Mesothelial cell of epicardium (in vitro differentiated cells): Measurements from ENCODE around the gene ELP1. TPM values are rescaled to one million over a fixed set of nuclear protein-coding genes. Genes with fewer than 3 reads are reported as not detected.

Experiments used
- DNase-seq, 2 experiments: peaks; one replicate each; pipeline ENCODE4 v3.0.0; 2021; ENCODE audit warnings: low spot score in 2 of 2; ENCODE audit not compliant: unreplicated experiment in 2 of 2
- H3K27ac Mint-ChIP-seq: 2 replicates; pipeline ENCODE4 v1.8.0; 2021; ENCODE audit warnings: mixed read lengths
- H3K27me3 Mint-ChIP-seq: 2 replicates; pipeline ENCODE4 v1.8.0; 2021; ENCODE audit warnings: low read depth, mixed read lengths
- H3K36me3 Mint-ChIP-seq: 2 replicates; pipeline ENCODE4 v1.8.0; 2021; ENCODE audit warnings: mixed read lengths
- H3K4me1 Mint-ChIP-seq: 2 replicates; pipeline ENCODE4 v1.8.0; 2021; ENCODE audit warnings: mixed read lengths
- H3K4me3 Mint-ChIP-seq: 2 replicates; pipeline ENCODE4 v1.8.0; 2021; ENCODE audit warnings: mild to moderate bottlenecking, moderate library complexity, mixed read lengths
- H3K9me3 Mint-ChIP-seq: 2 replicates; pipeline ENCODE4 v1.8.0; 2021; ENCODE audit warnings: mixed read lengths
- total RNA-seq: library from RNA; stranded (reverse); gene quantifications from 3 replicates; pipeline ENCODE4 v1.2.1, GENCODE V29; 2021
- TF ChIP-seq, protein P1 (sequence below): fragments of 200-600 bp; sonication (generic); IDR thresholded peaks from one replicate; pipeline ENCODE4 v1.5.0; 2021; ENCODE audit warnings: antibody characterized with exemption; ENCODE audit not compliant: unreplicated experiment

ELP1 gene
- total RNA-seq, 1 donor from 2014 or later, result 31.0 TPM

- TF ChIP-seq, protein P1, sequence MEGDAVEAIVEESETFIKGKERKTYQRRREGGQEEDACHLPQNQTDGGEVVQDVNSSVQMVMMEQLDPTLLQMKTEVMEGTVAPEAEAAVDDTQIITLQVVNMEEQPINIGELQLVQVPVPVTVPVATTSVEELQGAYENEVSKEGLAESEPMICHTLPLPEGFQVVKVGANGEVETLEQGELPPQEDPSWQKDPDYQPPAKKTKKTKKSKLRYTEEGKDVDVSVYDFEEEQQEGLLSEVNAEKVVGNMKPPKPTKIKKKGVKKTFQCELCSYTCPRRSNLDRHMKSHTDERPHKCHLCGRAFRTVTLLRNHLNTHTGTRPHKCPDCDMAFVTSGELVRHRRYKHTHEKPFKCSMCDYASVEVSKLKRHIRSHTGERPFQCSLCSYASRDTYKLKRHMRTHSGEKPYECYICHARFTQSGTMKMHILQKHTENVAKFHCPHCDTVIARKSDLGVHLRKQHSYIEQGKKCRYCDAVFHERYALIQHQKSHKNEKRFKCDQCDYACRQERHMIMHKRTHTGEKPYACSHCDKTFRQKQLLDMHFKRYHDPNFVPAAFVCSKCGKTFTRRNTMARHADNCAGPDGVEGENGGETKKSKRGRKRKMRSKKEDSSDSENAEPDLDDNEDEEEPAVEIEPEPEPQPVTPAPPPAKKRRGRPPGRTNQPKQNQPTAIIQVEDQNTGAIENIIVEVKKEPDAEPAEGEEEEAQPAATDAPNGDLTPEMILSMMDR, result no peak
- H3K4me1 Mint-ChIP-seq, result peaks cover 4% of the 10 kb centered on the region
- no peak for DNase-seq
- no peaks in the 10 kb centered on the region for H3K27me3 Mint-ChIP-seq
- H3K9me3 Mint-ChIP-seq, result no peaks in the 10 kb centered on the region
- no peak overlapping the region for H3K4me3 Mint-ChIP-seq
- peaks cover 4% of the 10 kb centered on the region for H3K36me3 Mint-ChIP-seq
- H3K27ac Mint-ChIP-seq, result no peak overlapping the region
Observed at GRCh38 chr9:108956631-108957026, 22.7 kb upstream of the ELP1 start.

DNA sequence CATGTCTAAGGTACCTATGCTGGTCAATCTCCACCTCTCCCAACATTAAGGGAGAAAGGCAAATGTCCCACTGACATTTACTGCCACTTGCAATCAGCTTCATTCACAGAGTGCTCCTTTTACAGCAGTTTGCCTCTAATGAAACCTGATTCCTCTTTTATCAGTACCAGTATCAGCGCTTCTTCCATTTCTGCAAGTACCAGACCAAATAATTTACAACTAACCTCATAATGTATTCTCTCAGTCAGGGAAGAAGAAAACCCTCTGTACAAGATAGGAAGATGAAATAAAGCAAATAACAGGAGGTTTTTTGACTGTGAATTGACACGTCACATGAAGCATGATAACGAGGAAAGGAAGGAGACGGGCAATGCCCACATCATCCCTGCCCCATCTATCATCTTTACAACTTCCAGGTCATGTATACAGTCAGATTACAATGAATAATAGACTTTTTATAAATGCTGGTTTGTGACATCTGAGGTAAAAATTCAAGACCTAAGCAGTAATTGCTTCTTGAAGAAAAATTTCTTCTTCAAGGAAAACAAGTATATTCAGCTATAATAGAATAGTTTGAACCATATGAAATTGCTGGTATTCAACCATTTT lies 22.2 kb upstream of the ELP1 start:
- Mint-ChIP-seq H3K27ac (no peak overlapping the region), H3K27me3 (no peaks in the 10 kb centered on the region), H3K4me3 (no peak overlapping the region), H3K9me3 (no peaks in the 10 kb centered on the region), H3K36me3 (peaks cover 4% of the 10 kb centered on the region), H3K4me1 (peaks cover 4% of the 10 kb centered on the region)
- no peak for DNase-seq
- TF ChIP-seq, protein P1, result no peak

DNA sequence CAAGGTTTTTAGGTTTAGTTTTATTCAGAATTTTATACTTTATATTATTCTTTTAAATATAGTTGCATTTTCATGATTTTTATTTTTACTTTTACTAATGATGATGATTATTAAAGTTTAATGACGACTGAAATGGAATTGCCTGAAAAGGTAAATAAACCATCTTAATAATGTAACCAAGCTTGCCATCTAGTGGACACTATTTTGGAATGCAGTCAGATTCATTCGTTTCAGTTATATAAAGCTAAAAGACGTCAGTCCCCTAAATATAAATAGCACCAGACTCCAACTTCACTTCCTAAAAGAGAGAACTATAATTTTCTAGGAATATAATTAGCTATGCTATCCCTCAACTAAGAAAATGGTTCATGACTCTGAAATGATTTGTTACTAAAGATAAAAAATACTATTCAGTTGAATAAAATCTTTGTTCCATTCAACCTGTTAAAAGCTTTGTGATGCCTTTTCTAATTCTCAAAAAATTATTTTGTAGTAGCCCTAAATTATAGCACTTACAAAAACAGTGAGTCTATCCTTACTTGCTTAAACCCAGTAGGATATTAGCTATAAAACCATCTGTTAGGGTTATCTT lies 20.2 kb upstream of the ELP1 start:
- H3K36me3 Mint-ChIP-seq, result peaks cover 2% of the 10 kb centered on the region
- DNase-seq, result no peak
- TF ChIP-seq, protein P1, result peak; percentile 78

DNA sequence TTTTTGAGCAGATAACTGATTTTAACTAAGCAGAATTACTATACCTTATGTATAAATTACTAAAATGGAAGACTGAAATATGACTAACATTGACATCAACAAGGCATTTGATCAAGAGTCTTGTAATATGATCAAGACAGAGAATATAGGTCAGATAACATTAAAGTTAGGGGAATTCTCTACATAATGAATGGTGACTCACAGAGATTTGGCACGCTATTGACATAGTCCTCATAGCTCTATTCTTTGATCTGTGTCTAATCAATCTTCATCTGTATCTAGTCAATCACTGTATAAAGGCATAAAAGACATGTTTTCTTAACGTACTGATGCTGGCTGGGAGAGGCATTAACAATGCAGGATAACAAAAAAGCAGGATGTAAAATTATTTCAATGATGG lies 17.7 kb upstream of the ELP1 start:
- H3K9me3 Mint-ChIP-seq, result no peaks in the 10 kb centered on the region
- TF ChIP-seq, protein P1, result no peak
- no peak overlapping the region for H3K4me3 Mint-ChIP-seq
- no peak for DNase-seq
- H3K36me3 Mint-ChIP-seq, result peaks cover 13% of the 10 kb centered on the region
- H3K27ac Mint-ChIP-seq, result no peak overlapping the region
- peaks cover 8% of the 10 kb centered on the region for H3K4me1 Mint-ChIP-seq
- no peaks in the 10 kb centered on the region for H3K27me3 Mint-ChIP-seq

More for the DNA sequence above, 20.2 kb upstream of the ELP1 start:
- Mint-ChIP-seq H3K27me3 (no peaks in the 10 kb centered on the region), H3K4me3 (no peak overlapping the region), H3K4me1 (peaks cover 4% of the 10 kb centered on the region), H3K9me3 (no peaks in the 10 kb centered on the region), H3K27ac (no peak overlapping the region)

DNA sequence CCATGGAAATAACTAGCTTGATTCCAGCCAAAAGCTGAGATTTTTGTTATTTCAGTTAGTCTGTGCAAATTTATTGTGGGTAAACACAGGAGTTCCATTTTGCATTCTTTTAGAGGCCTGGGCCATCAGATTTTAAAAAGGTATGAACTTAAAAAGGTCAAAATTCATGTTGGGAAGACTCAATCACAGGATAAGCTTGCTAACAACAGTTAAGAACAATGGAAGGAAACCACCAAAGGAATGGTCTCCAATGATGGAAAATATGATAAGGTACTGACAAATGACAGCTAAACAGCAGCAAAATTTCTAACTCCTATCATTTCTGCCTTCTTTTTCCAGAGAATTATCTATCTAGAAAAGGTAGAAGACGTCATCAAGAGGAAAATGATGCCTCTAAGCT lies 16.2 kb upstream of the ELP1 start:
- Mint-ChIP-seq H3K36me3 (peaks cover 19% of the 10 kb centered on the region), H3K4me3 (no peak overlapping the region), H3K27me3 (no peaks in the 10 kb centered on the region), H3K9me3 (no peaks in the 10 kb centered on the region), H3K27ac (no peak overlapping the region), H3K4me1 (peaks cover 4% of the 10 kb centered on the region)
- no peak for DNase-seq
- TF ChIP-seq, protein P1, result no peak

GRCh38 chr9:108939975-108940374 lies 6.1 kb upstream of the ELP1 start:
- no peak overlapping the region for H3K4me3 Mint-ChIP-seq
- H3K4me1 Mint-ChIP-seq, result peaks cover 5% of the 10 kb centered on the region
- H3K27ac Mint-ChIP-seq, result no peak overlapping the region
- H3K36me3 Mint-ChIP-seq, result peaks cover 6% of the 10 kb centered on the region
- TF ChIP-seq, protein P1, result no peak
- no peaks in the 10 kb centered on the region for H3K27me3 Mint-ChIP-seq
- no peak for DNase-seq
- no peaks in the 10 kb centered on the region for H3K9me3 Mint-ChIP-seq
